ENCODE data around the gene MRPS24.
A peak's percentile ranks its signal among the peaks of the same experiment; 100 is the strongest.
"Not testable (repeated sequence)": the region's sequence is repeated elsewhere in the genome, so short reads cannot be mapped to it uniquely, and the experiment has no call there.

The MRPS24 gene

DNA sequence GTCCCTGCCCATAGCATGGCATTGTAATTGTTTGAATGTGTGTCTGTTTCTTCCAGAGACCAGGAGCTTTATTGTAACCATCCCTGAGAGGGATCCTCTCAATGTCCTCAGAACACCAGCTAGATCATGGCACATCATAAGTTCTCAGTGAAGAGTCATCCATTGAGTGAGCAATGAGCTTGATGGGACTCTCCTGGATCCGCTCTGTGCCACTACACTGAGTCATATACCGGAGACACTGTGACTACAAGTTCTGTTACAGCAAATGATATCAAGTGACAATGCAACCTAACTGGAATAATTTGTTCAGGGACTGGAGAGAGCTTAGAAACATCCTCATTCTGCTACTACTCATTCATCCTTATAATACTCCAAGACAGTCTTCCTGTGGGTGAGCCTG is 25.1 kb downstream of the MRPS24 start:
- Histone ChIP-seq H3K27ac (no peak overlapping the region), H3K27me3 (ENCODE audit: insufficient read depth, low read depth, severe bottlenecking) (no peaks in the 10 kb centered on the region), H3K36me3 (no peaks in the 10 kb centered on the region), H3K4me3 (ENCODE audit: low read depth, low read length) (no peak overlapping the region), H3K9me3 (ENCODE audit: severe bottlenecking) (no peaks in the 10 kb centered on the region)
- TF ChIP-seq, protein P1, sequence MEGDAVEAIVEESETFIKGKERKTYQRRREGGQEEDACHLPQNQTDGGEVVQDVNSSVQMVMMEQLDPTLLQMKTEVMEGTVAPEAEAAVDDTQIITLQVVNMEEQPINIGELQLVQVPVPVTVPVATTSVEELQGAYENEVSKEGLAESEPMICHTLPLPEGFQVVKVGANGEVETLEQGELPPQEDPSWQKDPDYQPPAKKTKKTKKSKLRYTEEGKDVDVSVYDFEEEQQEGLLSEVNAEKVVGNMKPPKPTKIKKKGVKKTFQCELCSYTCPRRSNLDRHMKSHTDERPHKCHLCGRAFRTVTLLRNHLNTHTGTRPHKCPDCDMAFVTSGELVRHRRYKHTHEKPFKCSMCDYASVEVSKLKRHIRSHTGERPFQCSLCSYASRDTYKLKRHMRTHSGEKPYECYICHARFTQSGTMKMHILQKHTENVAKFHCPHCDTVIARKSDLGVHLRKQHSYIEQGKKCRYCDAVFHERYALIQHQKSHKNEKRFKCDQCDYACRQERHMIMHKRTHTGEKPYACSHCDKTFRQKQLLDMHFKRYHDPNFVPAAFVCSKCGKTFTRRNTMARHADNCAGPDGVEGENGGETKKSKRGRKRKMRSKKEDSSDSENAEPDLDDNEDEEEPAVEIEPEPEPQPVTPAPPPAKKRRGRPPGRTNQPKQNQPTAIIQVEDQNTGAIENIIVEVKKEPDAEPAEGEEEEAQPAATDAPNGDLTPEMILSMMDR (IDR thresholded peaks at IDR 0.05; ENCODE audit: low read depth, low read length), result no peak
- no peak for DNase-seq

DNA sequence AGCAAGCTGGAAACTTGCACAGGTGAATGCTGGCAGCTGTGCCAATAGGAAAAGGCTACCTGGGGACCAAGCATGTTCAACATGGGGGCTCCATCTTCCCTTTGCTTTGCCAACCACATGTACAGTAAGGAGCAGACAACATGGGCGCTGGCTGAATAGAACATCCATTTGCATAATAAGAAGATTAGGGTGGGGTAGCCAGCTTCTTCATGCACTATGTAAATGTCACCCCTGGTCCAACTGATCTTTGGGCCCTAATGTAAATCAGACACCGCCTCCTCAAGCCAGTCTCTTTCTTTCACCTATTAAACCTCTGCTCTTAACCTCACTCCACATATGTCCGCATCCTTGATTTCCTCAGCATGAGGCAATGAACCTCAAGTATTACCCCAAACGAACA is 26.0 kb downstream of the MRPS24 start:
- no peak overlapping the region for H3K4me3 ChIP-seq (ENCODE audit: low read depth, low read length)
- no peaks in the 10 kb centered on the region for H3K27me3 ChIP-seq (ENCODE audit: insufficient read depth, low read depth, severe bottlenecking)
- TF ChIP-seq, protein P1 (IDR thresholded peaks at IDR 0.05; ENCODE audit: low read depth, low read length), result no peak
- H3K27ac ChIP-seq, result no peak overlapping the region
- DNase-seq, result no peak
- no peaks in the 10 kb centered on the region for H3K36me3 ChIP-seq
- H3K9me3 ChIP-seq (ENCODE audit: severe bottlenecking), result no peaks in the 10 kb centered on the region

DNA sequence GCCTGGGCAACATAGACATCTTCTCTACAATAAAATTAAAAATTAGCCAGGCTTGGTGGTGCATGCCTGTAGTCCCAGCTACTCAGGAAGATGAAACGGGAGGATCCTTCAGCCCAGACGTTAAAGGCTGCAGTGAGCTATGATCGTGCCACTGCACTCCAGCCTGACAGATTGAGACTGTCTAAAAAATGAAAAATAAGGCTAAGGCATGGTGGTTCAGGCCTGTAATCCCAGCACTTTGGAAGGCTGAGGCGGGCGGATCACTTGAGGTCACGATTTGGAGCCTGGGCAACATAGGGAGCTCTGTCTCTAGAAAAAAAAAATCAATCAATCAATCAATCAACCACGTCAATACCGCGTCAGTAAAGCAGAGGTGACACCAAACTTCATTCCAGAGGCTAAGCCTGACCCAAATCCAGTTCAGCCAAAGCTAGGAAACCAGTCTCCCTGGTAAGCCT is 31.1 kb downstream of the MRPS24 start:
- Histone ChIP-seq H3K27me3 (ENCODE audit: insufficient read depth, low read depth, severe bottlenecking) (no peaks in the 10 kb centered on the region), H3K36me3 (no peaks in the 10 kb centered on the region), H3K9me3 (ENCODE audit: severe bottlenecking) (no peaks in the 10 kb centered on the region), H3K4me3 (ENCODE audit: low read depth, low read length) (peak overlapping the region; percentile 52), H3K27ac (no peak overlapping the region)
- peak; percentile 31 for DNase-seq
- TF ChIP-seq, protein P1 (IDR thresholded peaks at IDR 0.05; ENCODE audit: low read depth, low read length), result no peak

DNA sequence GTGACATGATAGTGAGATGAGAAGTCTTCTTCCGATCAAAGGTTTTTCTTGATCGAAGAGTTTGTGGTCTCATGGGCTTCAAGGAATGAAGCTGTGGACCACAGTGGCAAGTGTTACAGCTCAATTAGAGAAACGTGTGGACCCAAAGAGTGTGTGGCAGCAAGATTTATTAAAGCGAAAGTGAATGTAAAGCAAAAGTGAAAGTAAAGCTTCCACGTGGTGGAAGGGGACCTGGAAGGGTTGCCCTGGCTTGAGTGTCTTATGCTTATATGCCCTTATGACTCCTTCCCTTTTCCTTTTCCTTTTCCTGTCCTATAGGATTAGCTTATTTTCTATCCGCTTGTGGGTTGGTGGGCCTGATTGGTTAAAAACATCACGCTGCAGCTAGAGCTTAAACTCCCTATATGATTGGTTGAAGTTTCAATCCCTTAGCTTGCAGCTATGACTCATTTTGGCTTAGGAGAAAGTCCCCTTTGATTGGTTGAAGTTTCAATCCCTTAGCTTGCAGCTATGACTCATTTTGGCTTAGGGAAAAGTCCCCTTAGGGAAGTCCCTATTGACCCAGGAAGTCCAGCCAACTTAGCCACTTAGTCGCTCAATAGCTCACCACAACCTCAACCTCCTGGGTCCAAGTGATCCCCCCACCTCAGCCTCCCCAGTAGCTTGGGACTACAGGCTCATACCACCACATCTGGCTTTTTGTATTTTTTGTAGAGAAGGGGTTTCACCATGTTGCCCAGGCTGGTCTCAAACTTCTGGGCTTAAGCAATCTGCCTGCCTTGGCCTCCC is 34.7 kb downstream of the MRPS24 start:
- Histone ChIP-seq H3K27ac (no peak overlapping the region), H3K36me3 (no peaks in the 10 kb centered on the region), H3K4me3 (ENCODE audit: low read depth, low read length) (no peak overlapping the region), H3K9me3 (ENCODE audit: severe bottlenecking) (no peaks in the 10 kb centered on the region), H3K27me3 (ENCODE audit: insufficient read depth, low read depth, severe bottlenecking) (no peaks in the 10 kb centered on the region)
- TF ChIP-seq, protein P1 (IDR thresholded peaks at IDR 0.05; ENCODE audit: low read depth, low read length), result no peak
- DNase-seq, result no peak

DNA sequence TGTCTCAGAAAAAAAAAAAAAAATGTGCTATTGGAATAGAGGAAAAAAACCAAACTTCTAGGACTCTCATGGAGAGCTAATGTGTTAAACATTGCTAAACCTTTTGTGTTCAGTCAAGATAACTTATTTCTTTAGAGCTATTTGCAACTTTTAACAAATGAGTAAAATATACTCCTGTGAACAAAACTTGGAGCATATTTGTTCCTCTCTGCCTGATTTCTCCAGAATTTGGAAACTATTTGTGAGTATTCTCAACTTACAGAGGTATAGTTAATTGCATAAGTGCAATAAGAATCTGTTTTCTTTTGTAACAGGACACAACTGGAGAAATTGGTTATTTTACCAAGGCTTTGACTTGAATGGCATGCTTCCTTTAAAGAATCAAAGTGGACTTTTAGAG is 38.4 kb downstream of the MRPS24 start:
- H3K36me3 ChIP-seq; H3K27ac ChIP-seq; H3K9me3 ChIP-seq (ENCODE audit: severe bottlenecking); H3K4me3 ChIP-seq (ENCODE audit: low read depth, low read length); DNase-seq; H3K27me3 ChIP-seq (ENCODE audit: insufficient read depth, low read depth, severe bottlenecking): not testable (repeated sequence)

DNA sequence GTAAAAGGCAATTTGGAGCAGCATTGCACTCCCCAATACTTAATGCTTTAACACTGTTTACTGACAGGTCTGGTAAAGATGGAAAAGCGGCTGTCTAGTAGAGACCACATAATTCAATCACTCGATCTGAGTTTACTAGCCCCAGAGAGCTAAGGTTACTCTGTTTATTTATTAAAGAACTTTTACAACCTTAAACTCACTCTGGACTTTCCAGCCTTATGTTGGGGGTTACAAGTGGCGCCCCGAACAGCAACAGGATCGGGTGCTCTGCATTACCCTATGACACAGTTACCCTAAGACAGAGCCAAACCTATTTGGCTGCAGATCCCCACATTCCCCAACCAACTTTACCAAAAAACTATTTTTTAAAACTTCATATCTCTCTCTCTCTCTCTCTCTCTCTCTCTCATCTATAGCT is 43.9 kb downstream of the MRPS24 start:
- Histone ChIP-seq H3K9me3 (ENCODE audit: severe bottlenecking) (no peaks in the 10 kb centered on the region), H3K4me3 (ENCODE audit: low read depth, low read length) (no peak overlapping the region), H3K27me3 (ENCODE audit: insufficient read depth, low read depth, severe bottlenecking) (no peaks in the 10 kb centered on the region), H3K36me3 (no peaks in the 10 kb centered on the region), H3K27ac (no peak overlapping the region)
- DNase-seq, result no peak
- TF ChIP-seq, protein P1 (IDR thresholded peaks at IDR 0.05; ENCODE audit: low read depth, low read length), result no peak
